Transverse colon (tissue), 3 donors: ENCODE data around the gene HIVEP3.

Source experiments
- POLR2A ChIP-seq: fragments of 450-650 bp; IDR thresholded peaks from one replicate; pipeline ENCODE4 v1.6.1; 2016; ENCODE audit warnings: antibody characterized with exemption, mild to moderate bottlenecking, moderate library complexity
- TF ChIP-seq, protein P1 (sequence below), 5 experiments: fragments of 200-600 bp in 3 of 5; fragments of 450-650 bp in 2 of 5; sonication (generic) in 3 of 5; IDR thresholded peaks; 1 replicate in 2 of 5; 2 replicates in 3 of 5; pipeline ENCODE4 v1.5.1; 2016 to 2017; ENCODE audit warnings: antibody characterized with exemption in 5 of 5, inconsistent platforms in 3 of 5, mild to moderate bottlenecking in 2 of 5, moderate library complexity in 1 of 5

DNA sequence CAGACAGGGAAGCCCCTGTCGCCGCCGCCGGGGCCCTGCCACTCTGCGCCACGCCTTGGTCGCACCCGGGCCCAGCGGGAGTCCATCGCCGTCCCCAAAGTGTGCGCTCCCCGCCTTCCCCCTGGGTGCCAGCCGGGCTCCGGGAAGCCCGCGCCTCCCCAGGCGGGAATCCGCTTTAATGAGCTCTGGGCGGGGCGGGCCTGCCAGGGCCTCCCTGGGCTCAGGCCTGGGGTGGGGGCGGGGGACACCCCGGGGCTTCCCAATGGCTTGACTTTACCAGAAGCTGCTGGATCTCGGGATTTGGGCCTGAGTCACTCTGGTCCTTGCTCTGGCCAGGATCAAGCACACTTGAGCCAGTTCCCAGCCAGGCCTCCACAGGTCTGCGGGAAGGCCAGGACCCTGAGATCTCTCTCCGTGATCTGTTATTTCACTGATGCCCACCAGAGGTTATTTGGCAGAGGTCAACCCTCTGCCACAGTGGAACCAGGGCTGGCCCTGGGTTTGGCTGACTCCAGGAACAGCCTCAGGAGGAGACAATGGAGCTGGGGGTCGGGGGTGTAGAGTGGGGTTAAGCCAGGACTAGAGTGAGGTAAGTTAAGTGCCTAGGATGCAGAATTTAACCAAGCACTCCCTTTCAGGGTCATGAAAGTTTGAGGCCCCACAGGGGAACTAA lies 255.8 kb downstream of the HIVEP3 start:
- TF ChIP-seq POLR2A: no peak
- TF ChIP-seq, protein P1, sequence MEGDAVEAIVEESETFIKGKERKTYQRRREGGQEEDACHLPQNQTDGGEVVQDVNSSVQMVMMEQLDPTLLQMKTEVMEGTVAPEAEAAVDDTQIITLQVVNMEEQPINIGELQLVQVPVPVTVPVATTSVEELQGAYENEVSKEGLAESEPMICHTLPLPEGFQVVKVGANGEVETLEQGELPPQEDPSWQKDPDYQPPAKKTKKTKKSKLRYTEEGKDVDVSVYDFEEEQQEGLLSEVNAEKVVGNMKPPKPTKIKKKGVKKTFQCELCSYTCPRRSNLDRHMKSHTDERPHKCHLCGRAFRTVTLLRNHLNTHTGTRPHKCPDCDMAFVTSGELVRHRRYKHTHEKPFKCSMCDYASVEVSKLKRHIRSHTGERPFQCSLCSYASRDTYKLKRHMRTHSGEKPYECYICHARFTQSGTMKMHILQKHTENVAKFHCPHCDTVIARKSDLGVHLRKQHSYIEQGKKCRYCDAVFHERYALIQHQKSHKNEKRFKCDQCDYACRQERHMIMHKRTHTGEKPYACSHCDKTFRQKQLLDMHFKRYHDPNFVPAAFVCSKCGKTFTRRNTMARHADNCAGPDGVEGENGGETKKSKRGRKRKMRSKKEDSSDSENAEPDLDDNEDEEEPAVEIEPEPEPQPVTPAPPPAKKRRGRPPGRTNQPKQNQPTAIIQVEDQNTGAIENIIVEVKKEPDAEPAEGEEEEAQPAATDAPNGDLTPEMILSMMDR (IDR thresholded peaks at IDR 0.05): no peak
